CD14-positive monocyte (primary cell): Measurements from ENCODE around the gene EHD3. TPM values are rescaled to one million over a fixed set of nuclear protein-coding genes. Genes with fewer than 3 reads are reported as not detected.

Experiments
- DNase-seq, 3 donors: peaks; one replicate each; pipeline ENCODE4 v3.0.0-alpha.2; 2011 to 2022
- H2AFZ ChIP-seq: 2 replicates; pipeline ENCODE4 v1.6.0; 2012; ENCODE audit warnings: mild to moderate bottlenecking, low read depth, low read length, inconsistent platforms; ENCODE audit not compliant: insufficient read depth, poor library complexity, severe bottlenecking
- H3K27ac ChIP-seq, 2 donors: 1 replicate in 1 of 2; 2 replicates in 1 of 2; pipeline ENCODE4 v1.5.1; 2012 to 2013; ENCODE audit warnings: low read length in 2 of 2, control low read depth in 1 of 2, inconsistent platforms in 1 of 2, low read depth in 1 of 2, mild to moderate bottlenecking in 1 of 2
- H3K27me3 ChIP-seq, 2 donors: one replicate each; pipeline versions ENCODE4 v1.6.0 to v1.6.1; 2011 to 2013; ENCODE audit warnings: low read length in 2 of 2; ENCODE audit not compliant: control insufficient read depth in 2 of 2, insufficient read depth in 2 of 2
- H3K36me3 ChIP-seq, 2 donors: replicated peaks in 1 of 2; 1 replicate in 1 of 2; 2 replicates in 1 of 2; pipeline versions ENCODE4 v1.5.1 to v1.6.1; 2012 to 2013; ENCODE audit warnings: low read length in 2 of 2, control low read depth in 1 of 2, inconsistent platforms in 1 of 2, mild to moderate bottlenecking in 1 of 2; ENCODE audit not compliant: insufficient read depth in 2 of 2, control insufficient read depth in 1 of 2
- H3K4me1 ChIP-seq, 2 donors: 1 replicate in 1 of 2; 2 replicates in 1 of 2; pipeline versions ENCODE4 v1.5.1 to v1.6.1; 2012 to 2013; ENCODE audit warnings: low read length in 2 of 2, control low read depth in 1 of 2, inconsistent platforms in 1 of 2, mild to moderate bottlenecking in 1 of 2, moderate library complexity in 1 of 2; ENCODE audit not compliant: insufficient read depth in 2 of 2, control insufficient read depth in 1 of 2
- H3K4me2 ChIP-seq: replicated peaks from 2 replicates; pipeline ENCODE3; 2012; ENCODE audit warnings: low read length, moderate library complexity, mild to moderate bottlenecking; ENCODE audit not compliant: poor library complexity, severe bottlenecking; ENCODE audit errors: extremely low read depth
- H3K4me3 ChIP-seq, 3 experiments: fragments of 200-600 bp in 1 of 3; sonication (generic) in 1 of 3; replicated peaks in 1 of 3; 1 replicate in 2 of 3; 2 replicates in 1 of 3; pipeline ENCODE4 v1.5.1; 2011 to 2013; ENCODE audit warnings: low read length in 3 of 3, mild to moderate bottlenecking in 3 of 3, control low read depth in 2 of 3, low read depth in 2 of 3, inconsistent platforms in 1 of 3, moderate library complexity in 1 of 3
- H3K79me2 ChIP-seq: 2 replicates; pipeline ENCODE4 v1.6.0; 2012; ENCODE audit warnings: mild to moderate bottlenecking, control low read depth, inconsistent platforms, low read length, moderate library complexity; ENCODE audit not compliant: insufficient read depth
- H3K9ac ChIP-seq: 2 replicates; pipeline ENCODE4 v1.6.0; 2017; ENCODE audit warnings: low read length, mild to moderate bottlenecking; ENCODE audit not compliant: insufficient read depth, poor library complexity, severe bottlenecking
- H3K9me3 ChIP-seq, 2 donors: replicated peaks in 1 of 2; 1 replicate in 1 of 2; 2 replicates in 1 of 2; pipeline versions ENCODE4 v1.5.1 to v1.6.1; 2012 to 2013; ENCODE audit warnings: low read length in 2 of 2, control low read depth in 1 of 2; ENCODE audit not compliant: control insufficient read depth in 1 of 2, insufficient read depth in 1 of 2
- H4K20me1 ChIP-seq: 2 replicates; pipeline ENCODE4 v1.6.0; 2012; ENCODE audit warnings: mild to moderate bottlenecking, low read length, control low read depth, moderate library complexity; ENCODE audit not compliant: insufficient read depth
- H3K27ac Mint-ChIP-seq, 7 donors: one replicate each; pipeline ENCODE4 v1.8.0; 2020; ENCODE audit warnings: mild to moderate bottlenecking in 7 of 7, mixed read lengths in 7 of 7, moderate library complexity in 6 of 7, inconsistent platforms in 2 of 7
- H3K27me3 Mint-ChIP-seq, 3 donors: one replicate each; pipeline ENCODE4 v1.8.0; 2021 to 2022; ENCODE audit warnings: low read depth in 3 of 3, mild to moderate bottlenecking in 3 of 3, mixed read lengths in 3 of 3, moderate library complexity in 3 of 3, inconsistent platforms in 1 of 3
- H3K36me3 Mint-ChIP-seq, 2 donors: one replicate each; pipeline ENCODE4 v1.8.0; 2020; ENCODE audit warnings: mixed read lengths in 2 of 2, inconsistent platforms in 1 of 2, mild to moderate bottlenecking in 1 of 2
- H3K4me1 Mint-ChIP-seq: one replicate; pipeline ENCODE4 v1.8.0; 2020; ENCODE audit warnings: mild to moderate bottlenecking, mixed read lengths
- H3K4me3 Mint-ChIP-seq, 2 donors: one replicate each; pipeline ENCODE4 v1.8.0; 2020; ENCODE audit warnings: mild to moderate bottlenecking in 2 of 2, mixed read lengths in 2 of 2, moderate library complexity in 1 of 2
- H3K9me3 Mint-ChIP-seq, 7 donors: one replicate each; pipeline ENCODE4 v1.8.0; 2020 to 2022; ENCODE audit warnings: mixed read lengths in 7 of 7, mild to moderate bottlenecking in 6 of 7, moderate library complexity in 6 of 7, inconsistent platforms in 2 of 7
- WGBS: methylation state at CpG from one replicate; pipeline ENCODE4 v1.1.5; 2013; ENCODE audit warnings: missing lambda C conversion rate; ENCODE audit not compliant: insufficient coverage; 5-methylcytosine and 5-hydroxymethylcytosine counted together
- intact Hi-C, 2 donors: fragments of 100-400 bp; cut with micrococcal nuclease; formaldehyde crosslinking; loops; one replicate each; pipeline versions ENCODE4 v1.15.0 to v1.15.1; 2023
- polyA plus RNA-seq, 3 donors: library from polyadenylated mRNA; depleted of rRNA in 1 of 3; unstranded in 2 of 3; stranded (reverse) in 1 of 3; fragments of 300-500 nt in 2 of 3; fragments of >200 nt in 1 of 3; fragmentation: Illumina TruSeq in 2 of 3; gene quantifications; 1 replicate in 2 of 3; 2 replicates in 1 of 3; pipeline ENCODE4 v1.2.3, GENCODE V29; 2012 to 2021
- TF ChIP-seq, protein P1 (sequence below): fragments of 200-600 bp; IDR thresholded peaks from one replicate; pipeline ENCODE4 v1.8.0; 2022; ENCODE audit warnings: antibody characterized with exemption, mild to moderate bottlenecking

The EHD3 gene
- polyA plus RNA-seq, 3 donors: 1.1 to 1.5 (median 1.4) TPM

DNA sequence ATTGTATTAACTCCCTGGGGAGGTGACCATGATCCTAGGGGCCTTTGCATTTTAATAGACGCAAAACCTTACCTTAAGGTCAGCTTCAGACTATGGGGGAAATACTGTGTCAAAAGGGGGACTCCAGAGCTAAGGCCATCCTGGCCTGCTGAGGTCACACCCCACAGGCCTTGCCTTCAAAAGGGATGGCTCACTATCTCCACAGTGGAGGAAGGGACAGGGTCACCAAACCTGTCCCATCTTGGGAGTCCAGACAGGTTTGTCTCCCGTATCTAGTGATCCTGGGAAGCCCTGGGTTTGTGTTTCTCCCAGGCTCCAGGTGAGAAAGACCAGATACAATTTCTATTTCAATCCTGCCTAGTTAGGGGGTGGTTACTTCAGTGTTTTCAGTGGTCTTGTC, 41.6 kb upstream of the EHD3 start:
- H3K9me3 Mint-ChIP-seq: no peaks in the 10 kb centered on the region
- Histone ChIP-seq H3K27me3 (no peaks in the 10 kb centered on the region), H3K27ac (no peak overlapping the region), H3K4me2 (no peak overlapping the region), H4K20me1 (no peaks in the 10 kb centered on the region), H3K79me2 (no peaks in the 10 kb centered on the region), H2AFZ (no peak overlapping the region), H3K9ac (no peak overlapping the region), H3K36me3 (no peaks in the 10 kb centered on the region), H3K9me3 (no peaks in the 10 kb centered on the region), H3K4me1 (no peaks in the 10 kb centered on the region), H3K4me3 (no peak overlapping the region)
- TF ChIP-seq, protein P1, sequence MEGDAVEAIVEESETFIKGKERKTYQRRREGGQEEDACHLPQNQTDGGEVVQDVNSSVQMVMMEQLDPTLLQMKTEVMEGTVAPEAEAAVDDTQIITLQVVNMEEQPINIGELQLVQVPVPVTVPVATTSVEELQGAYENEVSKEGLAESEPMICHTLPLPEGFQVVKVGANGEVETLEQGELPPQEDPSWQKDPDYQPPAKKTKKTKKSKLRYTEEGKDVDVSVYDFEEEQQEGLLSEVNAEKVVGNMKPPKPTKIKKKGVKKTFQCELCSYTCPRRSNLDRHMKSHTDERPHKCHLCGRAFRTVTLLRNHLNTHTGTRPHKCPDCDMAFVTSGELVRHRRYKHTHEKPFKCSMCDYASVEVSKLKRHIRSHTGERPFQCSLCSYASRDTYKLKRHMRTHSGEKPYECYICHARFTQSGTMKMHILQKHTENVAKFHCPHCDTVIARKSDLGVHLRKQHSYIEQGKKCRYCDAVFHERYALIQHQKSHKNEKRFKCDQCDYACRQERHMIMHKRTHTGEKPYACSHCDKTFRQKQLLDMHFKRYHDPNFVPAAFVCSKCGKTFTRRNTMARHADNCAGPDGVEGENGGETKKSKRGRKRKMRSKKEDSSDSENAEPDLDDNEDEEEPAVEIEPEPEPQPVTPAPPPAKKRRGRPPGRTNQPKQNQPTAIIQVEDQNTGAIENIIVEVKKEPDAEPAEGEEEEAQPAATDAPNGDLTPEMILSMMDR: no peak
- intact Hi-C loops: no loop called here
- 100% methylated on average over 1 of the region's 2 CpGs for WGBS
- H3K36me3 Mint-ChIP-seq: no peaks in the 10 kb centered on the region
- no peaks in the 10 kb centered on the region for H3K4me1 Mint-ChIP-seq
- no peak for DNase-seq
- H3K4me3 Mint-ChIP-seq: no peak overlapping the region
- H3K27me3 Mint-ChIP-seq: peaks cover 0 to 1% (median 0%) of the 10 kb centered on the region in 3 donors
- H3K27ac Mint-ChIP-seq: peak overlapping the region in 1 of 7 donors; percentile 58

- Mint-ChIP-seq H3K9me3 (no peaks in the 10 kb centered on the region), H3K27ac (peak overlapping the region in 1 of 7 donors; percentile 58), H3K4me1 (no peaks in the 10 kb centered on the region), H3K27me3 (peaks cover 0 to 1% (median 0%) of the 10 kb centered on the region in 3 donors), H3K4me3 (no peak overlapping the region), H3K36me3 (no peaks in the 10 kb centered on the region)
- Histone ChIP-seq H2AFZ (no peak overlapping the region), H3K4me1 (no peaks in the 10 kb centered on the region), H4K20me1 (no peaks in the 10 kb centered on the region), H3K4me3 (no peak overlapping the region), H3K27me3 (no peaks in the 10 kb centered on the region), H3K27ac (no peak overlapping the region), H3K79me2 (no peaks in the 10 kb centered on the region), H3K9ac (no peak overlapping the region), H3K36me3 (no peaks in the 10 kb centered on the region), H3K9me3 (no peaks in the 10 kb centered on the region), H3K4me2 (no peak overlapping the region)
- WGBS: 96% methylated on average over 11 of the region's 12 CpGs
- intact Hi-C loops: no loop called here
- TF ChIP-seq, protein P1: no peak
- no peak for DNase-seq
Measured at GRCh38 chr2:31192851-31193392, 41.0 kb upstream of the EHD3 start.
